H9 (cell line): ENCODE data around the gene DLGAP4. TPM values are rescaled to one million over a fixed set of nuclear protein-coding genes. Genes with fewer than 3 reads are reported as not detected.

ENCODE experiments used
- DNase-seq: peaks from one replicate; pipeline ENCODE4 v3.0.0-alpha.2; 2017
- H2AFZ ChIP-seq: one replicate; pipeline ENCODE4 v1.6.1; 2013; ENCODE audit warnings: mild to moderate bottlenecking, low read length, control low read depth, moderate library complexity
- H2AK5ac ChIP-seq: 2 replicates; pipeline ENCODE4 v1.6.1; 2013; ENCODE audit warnings: low read length, control low read depth, mixed read lengths; ENCODE audit not compliant: insufficient read length
- H2BK120ac ChIP-seq: one replicate; pipeline ENCODE4 v1.6.1; 2013; ENCODE audit warnings: low read depth, mild to moderate bottlenecking, low read length, control low read depth, inconsistent platforms; ENCODE audit not compliant: poor library complexity, severe bottlenecking
- H2BK12ac ChIP-seq: 2 replicates; pipeline ENCODE4 v1.6.1; 2013; ENCODE audit warnings: low read length, control low read depth, mixed read lengths, low read depth; ENCODE audit not compliant: insufficient read length
- H2BK15ac ChIP-seq: 2 replicates; pipeline ENCODE4 v1.6.1; 2013; ENCODE audit warnings: low read depth, low read length, control low read depth
- H2BK20ac ChIP-seq: one replicate; pipeline ENCODE4 v1.6.1; 2013; ENCODE audit warnings: low read depth, mild to moderate bottlenecking, low read length, control low read depth, inconsistent platforms; ENCODE audit not compliant: poor library complexity, severe bottlenecking
- H2BK5ac ChIP-seq: 2 replicates; pipeline ENCODE4 v1.6.1; 2013; ENCODE audit warnings: low read length, control low read depth, mixed read lengths; ENCODE audit not compliant: insufficient read length
- H3K14ac ChIP-seq: 2 replicates; pipeline ENCODE4 v1.6.1; 2013; ENCODE audit warnings: low read length, control low read depth; ENCODE audit not compliant: insufficient read depth
- H3K18ac ChIP-seq: 2 replicates; pipeline ENCODE4 v1.6.1; 2013; ENCODE audit warnings: low read depth, mild to moderate bottlenecking, mixed read lengths, low read length, control low read depth; ENCODE audit not compliant: insufficient read length
- H3K23ac ChIP-seq: 2 replicates; pipeline ENCODE4 v1.6.1; 2013; ENCODE audit warnings: low read length, control low read depth, mixed read lengths, low read depth; ENCODE audit not compliant: insufficient read length
- H3K23me2 ChIP-seq: 2 replicates; pipeline ENCODE4 v1.6.1; 2013; ENCODE audit warnings: low read depth, mild to moderate bottlenecking, mixed read lengths, low read length, control low read depth; ENCODE audit not compliant: insufficient read length, poor library complexity, severe bottlenecking
- H3K27ac ChIP-seq: 2 replicates; pipeline ENCODE4 v1.5.1; 2013; ENCODE audit warnings: low read length, control low read depth, mixed read lengths, low read depth; ENCODE audit not compliant: insufficient read length
- H3K27me3 ChIP-seq: 2 replicates; pipeline ENCODE4 v1.6.1; 2013; ENCODE audit warnings: low read length, control low read depth, inconsistent platforms; ENCODE audit not compliant: insufficient read depth
- H3K4ac ChIP-seq: 2 replicates; pipeline ENCODE4 v1.6.1; 2013; ENCODE audit warnings: low read depth, mild to moderate bottlenecking, control low read depth, inconsistent platforms, low read length, moderate library complexity
- H3K4me1 ChIP-seq: 2 replicates; pipeline ENCODE4 v1.6.1; 2013; ENCODE audit warnings: low read length, control low read depth, inconsistent platforms; ENCODE audit not compliant: insufficient read depth
- H3K4me2 ChIP-seq: 2 replicates; pipeline ENCODE4 v1.6.1; 2013; ENCODE audit warnings: low read length, control low read depth, mixed read lengths; ENCODE audit not compliant: insufficient read length, insufficient read depth
- H3K56ac ChIP-seq: 2 replicates; pipeline ENCODE4 v1.6.1; 2013; ENCODE audit warnings: low read depth, mild to moderate bottlenecking, mixed read lengths, low read length, control low read depth; ENCODE audit not compliant: insufficient read length
- H3K79me1 ChIP-seq: 2 replicates; pipeline ENCODE4 v1.6.1; 2013; ENCODE audit warnings: low read depth, mild to moderate bottlenecking, moderate library complexity, low read length, control low read depth, inconsistent platforms; ENCODE audit not compliant: insufficient read depth, poor library complexity, severe bottlenecking
- H3K79me2 ChIP-seq: 2 replicates; pipeline ENCODE4 v1.6.1; 2013; ENCODE audit warnings: low read length, control low read depth, inconsistent platforms; ENCODE audit not compliant: insufficient read depth
- H3K9ac ChIP-seq: 2 replicates; pipeline ENCODE4 v1.6.1; 2013; ENCODE audit warnings: low read length, control low read depth, mixed read lengths; ENCODE audit not compliant: insufficient read length; ENCODE audit errors: extremely low read depth
- H3K9me3 ChIP-seq: one replicate; pipeline ENCODE4 v1.6.1; 2013; ENCODE audit warnings: low read depth, low read length, inconsistent platforms; ENCODE audit not compliant: control insufficient read depth
- H3T11ph ChIP-seq: one replicate; pipeline ENCODE4 v1.6.1; 2013; ENCODE audit warnings: mild to moderate bottlenecking, low read length, control low read depth, inconsistent platforms
- H4K20me1 ChIP-seq: one replicate; pipeline ENCODE4 v1.6.1; 2013; ENCODE audit not compliant: control insufficient read depth, insufficient read length, insufficient read depth
- H4K5ac ChIP-seq: 2 replicates; pipeline ENCODE4 v1.6.1; 2013; ENCODE audit warnings: low read depth, mild to moderate bottlenecking, mixed read lengths, low read length, control low read depth; ENCODE audit not compliant: insufficient read length
- H4K8ac ChIP-seq: replicated peaks from 2 replicates; pipeline ENCODE4 v1.6.1; 2013; ENCODE audit warnings: low read length, control low read depth, mixed read lengths, low read depth; ENCODE audit not compliant: insufficient read length
- H4K91ac ChIP-seq: 2 replicates; pipeline ENCODE4 v1.6.1; 2013; ENCODE audit warnings: low read depth, mild to moderate bottlenecking, moderate library complexity, mixed read lengths, low read length, control low read depth; ENCODE audit not compliant: insufficient read length
- H3K27ac Mint-ChIP-seq, 3 experiments: 2 replicates in 2 of 3; 3 replicates in 1 of 3; pipeline ENCODE4 v1.8.0; 2020 to 2021; ENCODE audit warnings: mixed read lengths in 3 of 3, mild to moderate bottlenecking in 1 of 3, moderate library complexity in 1 of 3
- H3K27me3 Mint-ChIP-seq: 2 replicates; pipeline ENCODE4 v1.8.0; 2021; ENCODE audit warnings: low read depth, mild to moderate bottlenecking, moderate library complexity, mixed read lengths
- H3K36me3 Mint-ChIP-seq, 3 experiments: 2 replicates in 2 of 3; 3 replicates in 1 of 3; pipeline ENCODE4 v1.8.0; 2020 to 2021; ENCODE audit warnings: low read depth in 3 of 3, mixed read lengths in 3 of 3; ENCODE audit not compliant: insufficient read depth in 1 of 3
- H3K4me1 Mint-ChIP-seq, 2 experiments: 2 replicates each; pipeline ENCODE4 v1.8.0; 2020; ENCODE audit warnings: mixed read lengths in 2 of 2
- H3K4me3 Mint-ChIP-seq, 2 experiments: 2 replicates in 1 of 2; 3 replicates in 1 of 2; pipeline ENCODE4 v1.8.0; 2020 to 2021; ENCODE audit warnings: mild to moderate bottlenecking in 2 of 2, mixed read lengths in 2 of 2, moderate library complexity in 1 of 2
- H3K9me3 Mint-ChIP-seq, 2 experiments: 2 replicates in 1 of 2; 3 replicates in 1 of 2; pipeline ENCODE4 v1.8.0; 2020; ENCODE audit warnings: mild to moderate bottlenecking in 2 of 2, mixed read lengths in 2 of 2, moderate library complexity in 1 of 2
- CTCF ChIP-seq: fragments of 200-600 bp; sonication (generic); conservative IDR thresholded peaks from 3 replicates; pipeline ENCODE4 v1.8.0; 2021; ENCODE audit warnings: antibody characterized with exemption, mild to moderate bottlenecking
- WGBS: extraction: QIAGEN DNeasy Blood & Tissue Kit; methylation state at CpG from one replicate; pipeline ENCODE4 v1.1.7; 2013; ENCODE audit warnings: missing lambda C conversion rate, low lambda C conversion rate, mixed read lengths; ENCODE audit not compliant: insufficient read length; ENCODE audit errors: extremely low coverage; 5-methylcytosine and 5-hydroxymethylcytosine counted together
- total RNA-seq: library from RNA; stranded (reverse); gene quantifications from 2 replicates; pipeline ENCODE4 v1.2.1, GENCODE V29; 2021

The DLGAP4 gene
- total RNA-seq, 1 experiment from 2014 or later = 48.0 TPM

GRCh38 chr20:36493801-36494114, 187.6 kb downstream of the DLGAP4 start:
- Mint-ChIP-seq H3K27me3 (no peaks in the 10 kb centered on the region), H3K9me3 (no peaks in the 10 kb centered on the region), H3K27ac (no peak overlapping the region), H3K4me3 (no peak overlapping the region), H3K4me1 (peaks cover 14 to 17% of the 10 kb centered on the region in 2 experiments), H3K36me3 (peaks cover 6 to 32% (median 29%) of the 10 kb centered on the region in 3 experiments; a peak in 6 of 7 replicates)
- H2BK20ac ChIP-seq = no peak overlapping the region
- H3K27ac ChIP-seq = no peak overlapping the region
- H3K9me3 ChIP-seq = no peaks in the 10 kb centered on the region
- H3K79me1 ChIP-seq = no peaks in the 10 kb centered on the region
- TF ChIP-seq CTCF = no peak
- H3K18ac ChIP-seq = no peak overlapping the region
- no peak overlapping the region for H2BK12ac ChIP-seq
- H3K23me2 ChIP-seq = no peaks in the 10 kb centered on the region
- no peaks in the 10 kb centered on the region for H4K20me1 ChIP-seq
- H3K4me2 ChIP-seq = no peak overlapping the region
- no peaks in the 10 kb centered on the region for H3K4me1 ChIP-seq
- no peak overlapping the region for H2BK5ac ChIP-seq
- no CpG with 5 or more reads among the region's 7 CpGs for WGBS
- H2BK120ac ChIP-seq = no peak overlapping the region
- no peak overlapping the region for H3K14ac ChIP-seq
- H3T11ph ChIP-seq = no peak overlapping the region
- no peak overlapping the region for H2AK5ac ChIP-seq
- no peak overlapping the region for H3K9ac ChIP-seq
- no peak overlapping the region for H4K91ac ChIP-seq
- no peaks in the 10 kb centered on the region for H3K79me2 ChIP-seq
- H4K5ac ChIP-seq = no peak overlapping the region
- DNase-seq = no peak
- no peak overlapping the region for H2AFZ ChIP-seq
- no peak overlapping the region for H4K8ac ChIP-seq
- no peak overlapping the region for H3K4ac ChIP-seq
- H2BK15ac ChIP-seq = no peak overlapping the region
- no peaks in the 10 kb centered on the region for H3K27me3 ChIP-seq
- H3K56ac ChIP-seq = no peak overlapping the region
- H3K23ac ChIP-seq = no peak overlapping the region
